ENCODE measurements around the gene CHD3. TPM values are rescaled to one million over a fixed set of nuclear protein-coding genes. Genes with fewer than 3 reads are reported as not detected.

CHD3 gene
- total and polyA plus RNA-seq, 2 of the 13 experiments (the other 11 are each of a cell fraction or from before 2014, with no cell fraction given): 2.7 to 3.7 TPM

DNA sequence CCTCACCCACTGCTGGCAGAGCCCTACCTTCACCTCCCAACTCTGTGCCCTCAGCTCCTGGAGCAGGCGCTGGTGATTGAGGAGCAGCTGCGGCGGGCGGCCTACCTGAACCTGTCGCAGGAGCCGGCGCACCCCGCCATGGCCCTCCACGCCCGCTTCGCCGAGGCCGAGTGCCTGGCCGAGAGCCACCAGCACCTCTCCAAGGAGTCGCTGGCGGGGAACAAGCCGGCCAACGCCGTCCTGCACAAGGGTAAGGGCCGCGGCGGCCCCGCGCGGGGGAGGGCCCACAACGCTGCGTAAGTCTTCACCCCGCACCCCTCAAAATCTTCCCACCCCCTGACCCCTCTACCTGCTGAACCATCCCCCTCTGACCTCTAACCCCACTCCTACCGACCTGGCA lies 20.5 kb downstream of the CHD3 start:
- CTCF ChIA-PET (ENCODE audit: low intra/inter-chr PET ratio, low total read pairs): no interaction called here
- Histone ChIP-seq H3K27me3 (ENCODE audit: control insufficient read depth in 1 of 2, insufficient read depth in 2 of 2, low read length in 2 of 2) (no peaks in the 10 kb centered on the region), H3K79me2 (ENCODE audit: insufficient read depth, low read length) (no peaks in the 10 kb centered on the region), H3K9me3 (ENCODE audit: low read length) (no peaks in the 10 kb centered on the region), H2AFZ (ENCODE audit: low read length) (no peak overlapping the region), H4K20me1 (ENCODE audit: insufficient read depth, low read length) (no peaks in the 10 kb centered on the region), H3K4me3 (replicated peaks in 1 of 3; ENCODE audit: insufficient read depth in 1 of 3, low read depth in 2 of 3, low read length in 3 of 3) (no peak overlapping the region), H3K36me3 (replicated peaks in 1 of 2; ENCODE audit: control insufficient read depth in 1 of 2, insufficient read depth in 2 of 2, low read length in 2 of 2) (no peaks in the 10 kb centered on the region; a peak in 1 of 5 replicates), H3K27ac (ENCODE audit: extremely low read length, insufficient read depth, low read length) (no peak overlapping the region), H3K9ac (ENCODE audit: insufficient read depth, low read depth, low read length) (no peak overlapping the region), H3K4me1 (ENCODE audit: insufficient read depth, low read length) (no peaks in the 10 kb centered on the region), H3K4me2 (ENCODE audit: low read depth, low read length) (no peak overlapping the region)
- FAIRE-seq (no peak), ATAC-seq (no peak), DNase-seq (ENCODE audit: low spot score) (no peak)
- BruUV-seq (replicated peaks): no TSS peak
- intact Hi-C loops (cut with micrococcal nuclease; ENCODE audit: unreplicated experiment) (no loop called here), in situ Hi-C loops (cut with HindIII; ENCODE audit: extremely low pct_ligation_motif_present, low pct_unique_long_range_greater_than_20kb) (no loop called here)
- WGBS (ENCODE audit: low lambda C conversion rate): 93% methylated on average over 21 of the region's 29 CpGs
- TF ChIP-seq ATAD3A (CRISPR knock-in tag; IDR thresholded peaks at IDR 0.05) (no peak), ZFY (CRISPR knock-in tag; IDR thresholded peaks at IDR 0.05) (no peak), SP1 (IDR thresholded peaks at IDR 0.05) (no peak), SP1 (CRISPR knock-in tag; IDR thresholded peaks at IDR 0.05) (no peak), HNRNPK (IDR thresholded peaks at IDR 0.05; ENCODE audit: low read depth, low read length, poor library complexity, severe bottlenecking) (peak; percentile 57)
- POLR2A ChIA-PET: no interaction called here

- no peaks in the 10 kb centered on the region for H3K9me3 ChIP-seq (ENCODE audit: low read length)
- WGBS (ENCODE audit: low lambda C conversion rate): 94% methylated on average over 15 of the region's 15 CpGs
- no peaks in the 10 kb centered on the region for H4K20me1 ChIP-seq (ENCODE audit: insufficient read depth, low read length)
- in situ Hi-C loops (cut with HindIII; ENCODE audit: extremely low pct_ligation_motif_present, low pct_unique_long_range_greater_than_20kb): loop anchor here (5.0 kb wide), 2 partner anchors 77 to 132 kb away; no protein-coding TSS in a partner anchor
- no peak overlapping the region for H3K27ac ChIP-seq (ENCODE audit: extremely low read length, insufficient read depth, low read length)
- no TSS peak for BruUV-seq (replicated peaks)
- H3K4me2 ChIP-seq (ENCODE audit: low read depth, low read length): no peak overlapping the region
- H2AFZ ChIP-seq (ENCODE audit: low read length): no peak overlapping the region
- no peaks in the 10 kb centered on the region for H3K36me3 ChIP-seq (replicated peaks in 1 of 2; ENCODE audit: control insufficient read depth in 1 of 2, insufficient read depth in 2 of 2, low read length in 2 of 2)
- no peak overlapping the region for H3K9ac ChIP-seq (ENCODE audit: insufficient read depth, low read depth, low read length)
- POLR2A ChIA-PET: no interaction called here
- TF ChIP-seq ZNF383 (CRISPR knock-in tag; IDR thresholded peaks at IDR 0.05; ENCODE audit: borderline replicate concordance): no peak
- no peak for TF ChIP-seq FOXM1 (CRISPR knock-in tag; IDR thresholded peaks at IDR 0.05)
- TF ChIP-seq XRCC5 (optimal IDR thresholded peaks at IDR 0.05; ENCODE audit: low read length): no peak
- TF ChIP-seq PAX8 (CRISPR knock-in tag; IDR thresholded peaks at IDR 0.05; ENCODE audit: borderline replicate concordance): no peak
- TF ChIP-seq HNRNPK (IDR thresholded peaks at IDR 0.05; ENCODE audit: low read depth, low read length, poor library complexity, severe bottlenecking): no peak
- no peak for TF ChIP-seq MLXIP (CRISPR knock-in tag; IDR thresholded peaks at IDR 0.05; ENCODE audit: borderline replicate concordance)
- TF ChIP-seq GATAD1 (CRISPR knock-in tag; IDR thresholded peaks at IDR 0.05): no peak
- no peak for DNase-seq (ENCODE audit: low spot score)
- no peak for ATAC-seq
- peaks cover 5% of the 10 kb centered on the region for H3K4me1 ChIP-seq (ENCODE audit: insufficient read depth, low read length)
- H3K4me3 ChIP-seq (replicated peaks in 1 of 3; ENCODE audit: insufficient read depth in 1 of 3, low read depth in 2 of 3, low read length in 3 of 3): no peak overlapping the region
- CTCF ChIA-PET (ENCODE audit: low intra/inter-chr PET ratio, low total read pairs): no interaction called here
- H3K79me2 ChIP-seq (ENCODE audit: insufficient read depth, low read length): no peaks in the 10 kb centered on the region
- no peaks in the 10 kb centered on the region for H3K27me3 ChIP-seq (ENCODE audit: control insufficient read depth in 1 of 2, insufficient read depth in 2 of 2, low read length in 2 of 2)
- intact Hi-C loops (cut with micrococcal nuclease; ENCODE audit: unreplicated experiment): loop anchor here (5.0 kb wide), 1 partner anchor 132 kb away; no protein-coding TSS in a partner anchor
- no peak for FAIRE-seq
Measured at GRCh38 chr17:7910281-7910680, 21.7 kb downstream of the CHD3 start.
